Activated naive CD4-positive, alpha-beta T cell treated with anti-CD3 and anti-CD28 coated beads, Interleukin-2, amount 50 U/mL, for 72 hours (primary cell): ENCODE results near the gene PLPPR5. TPM values are rescaled to one million over a fixed set of nuclear protein-coding genes. Genes with fewer than 3 reads are reported as not detected.

Source experiments
- ATAC-seq, 2 donors: fragments of 150-1000 bp; cut with Tn5 transposase; 2 replicates each; pipeline ENCODE4 v1.10.0; 2021; ENCODE audit warnings: mild to moderate bottlenecking in 2 of 2, moderate library complexity in 2 of 2
- DNase-seq, 2 donors: peaks; one replicate each; pipeline ENCODE4 v3.0.0; 2021 to 2022; ENCODE audit warnings: low spot score in 2 of 2
- H3K27ac Mint-ChIP-seq, 2 donors: one replicate each; pipeline ENCODE4 v1.8.0; 2022; ENCODE audit warnings: mild to moderate bottlenecking in 2 of 2, mixed read lengths in 2 of 2
- H3K36me3 Mint-ChIP-seq, 2 donors: one replicate each; pipeline ENCODE4 v1.8.0; 2022; ENCODE audit warnings: mixed read lengths in 2 of 2
- H3K9me3 Mint-ChIP-seq, 2 donors: one replicate each; pipeline ENCODE4 v1.8.0; 2022; ENCODE audit warnings: mixed read lengths in 2 of 2
- total RNA-seq, 2 donors: library from RNA; stranded (reverse); gene quantifications; one replicate each; pipeline ENCODE4 v1.2.3, GENCODE V29; 2022

PLPPR5 gene
- total RNA-seq, 2 donors from 2014 or later = not detected

GRCh38 chr1:98937347-98937746 is 67.3 kb downstream of the PLPPR5 start:
- DNase-seq (no peak), ATAC-seq (no peak)
- Mint-ChIP-seq H3K36me3 (no peaks in the 10 kb centered on the region), H3K27ac (no peak overlapping the region), H3K9me3 (no peaks in the 10 kb centered on the region)

DNA sequence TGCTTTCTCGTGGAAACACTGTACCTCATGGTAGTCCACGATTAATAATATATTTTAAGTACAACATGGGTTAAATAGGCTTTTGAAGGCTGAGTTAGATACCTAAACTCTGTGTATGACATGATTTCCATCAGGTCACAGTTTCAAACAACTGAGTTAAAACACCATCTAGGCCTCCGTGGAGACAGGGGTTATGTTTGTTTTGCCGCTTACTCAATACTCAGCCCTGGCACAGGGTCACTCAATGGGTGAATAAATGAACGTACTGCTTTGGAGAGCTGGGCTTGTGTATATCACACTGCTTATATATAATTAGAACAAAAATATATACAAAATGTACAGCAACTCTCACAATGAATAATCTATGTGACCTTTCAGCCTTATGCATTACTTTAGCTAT is 72.5 kb downstream of the PLPPR5 start:
- no peak for DNase-seq
- no peak for ATAC-seq
- Mint-ChIP-seq H3K9me3 (no peaks in the 10 kb centered on the region), H3K27ac (no peak overlapping the region), H3K36me3 (no peaks in the 10 kb centered on the region)

DNA sequence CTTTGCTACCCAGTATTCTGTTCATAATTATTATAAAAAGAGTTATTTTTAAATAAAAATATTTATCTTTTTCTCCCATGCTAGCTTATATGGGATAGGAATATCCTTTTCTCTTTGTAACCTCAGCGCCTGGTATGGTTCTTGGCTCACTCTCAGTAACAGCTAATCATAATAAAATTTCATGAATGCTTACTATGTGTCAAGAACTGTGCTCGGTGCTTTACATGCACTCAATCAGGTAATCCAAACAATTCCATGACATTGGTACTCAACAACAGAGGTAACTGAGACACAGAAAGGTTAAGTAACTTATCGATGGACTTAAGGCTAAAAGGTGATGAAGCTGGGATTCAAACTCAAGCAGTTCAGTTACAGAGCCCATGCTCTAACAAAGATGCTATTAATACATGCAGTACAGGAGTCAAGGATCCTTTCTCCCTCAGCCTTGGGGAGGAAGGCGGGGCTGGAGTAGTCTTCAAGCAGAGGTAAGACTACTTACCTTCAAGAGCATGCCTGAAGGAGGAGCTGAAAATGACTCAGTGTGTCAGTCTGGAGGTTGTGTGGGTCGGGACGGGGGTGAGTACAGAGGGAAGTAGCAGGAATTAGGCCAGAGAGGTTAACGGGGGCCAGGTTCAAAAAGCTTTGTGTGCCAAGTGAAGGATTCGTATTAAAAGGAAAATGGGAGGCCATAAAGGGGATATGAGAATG is 73.4 kb downstream of the PLPPR5 start:
- Mint-ChIP-seq H3K9me3 (no peaks in the 10 kb centered on the region), H3K36me3 (no peaks in the 10 kb centered on the region), H3K27ac (no peak overlapping the region)
- ATAC-seq = no peak
- no peak for DNase-seq

DNA sequence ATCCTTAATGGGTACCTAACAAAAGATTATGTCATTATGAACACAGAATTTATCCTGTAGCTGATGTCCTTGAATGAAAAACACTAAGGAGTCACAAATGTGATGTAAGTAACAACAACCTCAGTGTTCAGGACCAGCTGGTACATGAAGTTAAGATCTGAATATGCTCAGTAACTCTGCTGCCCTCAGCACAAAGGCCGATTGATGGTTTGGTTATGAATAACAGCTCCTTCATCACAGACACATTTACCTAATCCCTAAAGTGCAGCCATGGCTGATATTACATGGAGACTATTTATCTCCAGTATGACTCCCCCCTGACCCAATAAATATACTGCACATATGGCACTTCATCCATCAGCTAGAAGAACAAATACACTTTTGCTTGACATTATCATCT is 75.2 kb downstream of the PLPPR5 start:
- ATAC-seq (no peak), DNase-seq (no peak)
- Mint-ChIP-seq H3K27ac (no peak overlapping the region), H3K9me3 (no peaks in the 10 kb centered on the region), H3K36me3 (no peaks in the 10 kb centered on the region)

- ATAC-seq = no peak
- Mint-ChIP-seq H3K27ac (no peak overlapping the region), H3K36me3 (no peaks in the 10 kb centered on the region), H3K9me3 (no peaks in the 10 kb centered on the region)
- no peak for DNase-seq
Observed at GRCh38 chr1:98926597-98926996, 78.1 kb downstream of the PLPPR5 start.

- DNase-seq (no peak), ATAC-seq (no peak)
- Mint-ChIP-seq H3K36me3 (no peaks in the 10 kb centered on the region), H3K27ac (no peak overlapping the region), H3K9me3 (no peaks in the 10 kb centered on the region)
Observed at GRCh38 chr1:98924977-98925376, 79.7 kb downstream of the PLPPR5 start.

GRCh38 chr1:98923667-98924066 is 81.0 kb downstream of the PLPPR5 start:
- DNase-seq = no peak

DNA sequence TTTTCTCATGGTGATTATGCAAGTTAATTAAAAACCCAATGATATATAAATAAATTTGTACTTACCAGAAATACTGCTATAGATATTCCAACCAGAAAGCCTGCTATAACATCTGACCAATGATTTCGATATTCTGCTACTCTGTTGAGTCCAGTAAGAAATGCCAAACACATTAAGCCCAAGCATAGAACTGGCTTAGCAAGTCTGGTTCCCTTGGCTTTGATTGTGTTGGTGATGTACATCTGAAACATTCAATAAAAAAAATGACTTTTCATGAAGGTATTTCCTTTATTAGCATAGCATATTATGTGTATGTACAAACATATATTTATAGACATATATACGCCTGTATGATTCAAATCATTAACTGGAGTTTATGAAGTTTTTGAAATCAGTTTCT is 82.8 kb downstream of the PLPPR5 start:
- Mint-ChIP-seq H3K9me3 (no peaks in the 10 kb centered on the region), H3K27ac (no peak overlapping the region), H3K36me3 (no peaks in the 10 kb centered on the region)
- ATAC-seq (no peak), DNase-seq (no peak)

More at GRCh38 chr1:98923667-98924066, 81.0 kb downstream of the PLPPR5 start:
- Mint-ChIP-seq H3K27ac (no peak overlapping the region), H3K36me3 (no peaks in the 10 kb centered on the region), H3K9me3 (no peaks in the 10 kb centered on the region)
- ATAC-seq = peak in 1 of 2 donors; percentile 48

GRCh38 chr1:98920441-98921110 is 84.1 kb downstream of the PLPPR5 start:
- H3K36me3 Mint-ChIP-seq = no peaks in the 10 kb centered on the region
- ATAC-seq = no peak

GRCh38 chr1:98919652-98920051 is 85.0 kb downstream of the PLPPR5 start:
- ATAC-seq (no peak), DNase-seq (no peak)
- H3K9me3 Mint-ChIP-seq = no peaks in the 10 kb centered on the region
- no peaks in the 10 kb centered on the region for H3K36me3 Mint-ChIP-seq
- no peak overlapping the region for H3K27ac Mint-ChIP-seq

More at GRCh38 chr1:98920441-98921110, 84.1 kb downstream of the PLPPR5 start:
- no peak overlapping the region for H3K27ac Mint-ChIP-seq
- DNase-seq = no peak
- no peaks in the 10 kb centered on the region for H3K9me3 Mint-ChIP-seq

DNA sequence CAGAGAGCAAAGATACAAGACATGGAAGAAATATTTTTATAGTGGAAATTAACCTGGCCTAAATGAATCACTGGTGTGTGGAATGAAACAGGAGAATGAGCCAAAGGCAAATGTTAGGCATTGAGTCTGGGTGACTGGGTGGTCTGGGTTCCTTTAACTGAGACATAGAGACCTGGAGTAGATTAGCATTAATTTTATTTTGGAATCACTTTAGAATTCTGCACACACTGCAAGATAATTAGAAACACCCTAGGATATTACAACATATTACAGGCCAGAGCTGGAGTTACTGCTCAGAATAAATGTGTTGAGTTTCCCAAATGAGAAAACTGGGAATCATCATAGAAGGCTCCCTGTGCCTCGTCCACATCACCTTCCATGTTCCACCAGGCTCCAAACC is 85.5 kb downstream of the PLPPR5 start:
- Mint-ChIP-seq H3K27ac (no peak overlapping the region), H3K36me3 (no peaks in the 10 kb centered on the region), H3K9me3 (no peaks in the 10 kb centered on the region)
- DNase-seq (no peak), ATAC-seq (no peak)

DNA sequence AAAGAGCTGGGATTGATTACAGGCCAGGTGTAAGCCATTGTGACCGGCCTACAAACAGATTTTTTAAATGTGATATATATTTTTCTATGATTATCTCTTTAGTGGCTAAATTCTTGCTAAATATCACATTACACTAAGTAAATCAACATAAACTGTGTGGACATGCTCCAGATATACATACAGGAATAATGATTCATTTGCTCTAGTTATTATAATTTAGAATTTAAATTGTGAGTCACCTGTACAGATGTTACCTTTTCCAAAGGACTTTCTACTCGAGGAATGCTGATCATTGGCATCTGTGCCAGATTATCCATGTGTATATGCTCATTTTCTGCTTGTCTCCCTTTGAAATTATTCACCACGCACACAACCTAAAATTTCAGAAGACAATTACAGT is 90.1 kb downstream of the PLPPR5 start:
- Mint-ChIP-seq H3K36me3 (no peaks in the 10 kb centered on the region), H3K9me3 (no peaks in the 10 kb centered on the region), H3K27ac (no peak overlapping the region)
- no peak for ATAC-seq
- no peak for DNase-seq

GRCh38 chr1:98910827-98911226 is 93.8 kb downstream of the PLPPR5 start:
- no peak for ATAC-seq
- H3K36me3 Mint-ChIP-seq = no peaks in the 10 kb centered on the region
- no peak overlapping the region for H3K27ac Mint-ChIP-seq
- no peak for DNase-seq
- no peaks in the 10 kb centered on the region for H3K9me3 Mint-ChIP-seq

DNA sequence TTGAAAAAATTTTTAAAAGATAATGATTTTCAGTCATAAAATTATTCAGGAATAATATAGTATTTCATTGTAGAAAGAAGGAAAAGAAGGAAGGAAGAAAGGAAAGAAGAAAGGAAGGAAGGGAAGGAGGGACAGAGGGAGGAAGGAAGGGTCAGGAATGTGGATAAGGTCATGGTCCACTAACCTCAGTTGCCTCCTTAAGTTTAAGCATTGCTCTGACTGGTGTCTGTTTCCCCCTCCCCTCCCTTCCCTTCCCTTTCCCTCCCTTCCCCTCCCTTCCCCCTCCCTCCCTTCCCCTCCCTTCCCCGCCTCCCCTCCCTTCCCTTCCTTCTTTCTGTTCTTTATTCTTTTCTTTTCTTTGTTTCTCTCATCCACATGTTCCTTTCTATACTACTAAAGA is 95.7 kb downstream of the PLPPR5 start:
- DNase-seq (no peak), ATAC-seq (no peak)
- no peaks in the 10 kb centered on the region for H3K9me3 Mint-ChIP-seq
- no peak overlapping the region for H3K27ac Mint-ChIP-seq
- H3K36me3 Mint-ChIP-seq = no peaks in the 10 kb centered on the region

DNA sequence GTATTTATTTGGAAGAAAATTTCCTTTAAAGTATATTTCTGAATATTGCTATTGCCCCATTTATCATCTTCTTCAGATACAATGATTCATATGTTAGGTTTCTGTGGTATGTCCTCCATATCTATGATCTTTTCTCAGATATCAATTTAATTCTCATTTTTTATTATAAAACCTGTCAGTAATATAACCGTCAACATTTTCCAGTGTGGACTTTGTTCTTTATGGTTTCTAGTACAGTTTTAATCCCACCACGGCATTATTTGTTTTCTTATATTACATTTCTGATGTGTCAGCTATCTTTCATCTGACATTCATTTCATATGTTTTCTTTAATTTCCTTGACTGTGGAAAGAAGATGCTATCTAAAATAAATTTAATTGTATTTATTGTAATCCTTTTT is 97.9 kb downstream of the PLPPR5 start:
- Mint-ChIP-seq H3K27ac (no peak overlapping the region), H3K9me3 (no peaks in the 10 kb centered on the region), H3K36me3 (no peaks in the 10 kb centered on the region)
- ATAC-seq (no peak), DNase-seq (no peak)

DNA sequence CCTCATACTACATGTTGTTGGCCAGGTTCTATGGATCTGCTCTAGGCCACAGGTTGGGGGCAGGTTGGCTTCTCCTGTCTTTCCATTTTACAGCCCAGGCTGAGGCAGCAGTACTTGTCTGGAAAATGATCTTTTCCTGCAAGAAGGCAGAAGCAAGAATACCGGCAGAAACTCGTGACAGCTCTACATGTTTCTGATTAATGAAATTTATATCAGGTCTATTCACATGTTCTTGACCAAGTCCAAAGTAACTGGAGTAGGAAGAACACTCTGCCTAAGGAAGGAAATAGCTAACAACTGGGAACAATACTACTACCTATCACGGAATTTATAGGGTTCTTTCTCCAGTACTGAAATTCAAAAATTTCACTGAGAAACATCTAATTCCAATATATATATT is 98.3 kb downstream of the PLPPR5 start:
- H3K36me3 Mint-ChIP-seq = no peaks in the 10 kb centered on the region
- H3K27ac Mint-ChIP-seq = no peak overlapping the region
- ATAC-seq (no peak), DNase-seq (no peak)
- no peaks in the 10 kb centered on the region for H3K9me3 Mint-ChIP-seq

GRCh38 chr1:98904684-98905083 is 100.0 kb downstream of the PLPPR5 start:
- no peak for DNase-seq
- H3K36me3 Mint-ChIP-seq = no peaks in the 10 kb centered on the region
- H3K9me3 Mint-ChIP-seq = peaks cover 0 to 6% of the 10 kb centered on the region in 2 donors
- no peak for ATAC-seq
- no peak overlapping the region for H3K27ac Mint-ChIP-seq

- DNase-seq (no peak), ATAC-seq (no peak)
- Mint-ChIP-seq H3K27ac (no peak overlapping the region), H3K36me3 (no peaks in the 10 kb centered on the region), H3K9me3 (peaks cover 0 to 6% of the 10 kb centered on the region in 2 donors)
Observed at GRCh38 chr1:98903726-98904125, 100.9 kb downstream of the PLPPR5 start.
